Fibroblast of skin of left quadriceps (primary cell): Measurements from ENCODE around the gene DNAL1.
"Not testable (repeated sequence)": the region's sequence is repeated elsewhere in the genome, so short reads cannot be mapped to it uniquely, and the experiment has no call there.

Source experiments
- DNase-seq, 2 experiments: peaks; one replicate each; pipeline ENCODE4 v3.0.0-alpha.2; 2013; ENCODE audit warnings: low read depth in 2 of 2

The DNAL1 gene

DNA sequence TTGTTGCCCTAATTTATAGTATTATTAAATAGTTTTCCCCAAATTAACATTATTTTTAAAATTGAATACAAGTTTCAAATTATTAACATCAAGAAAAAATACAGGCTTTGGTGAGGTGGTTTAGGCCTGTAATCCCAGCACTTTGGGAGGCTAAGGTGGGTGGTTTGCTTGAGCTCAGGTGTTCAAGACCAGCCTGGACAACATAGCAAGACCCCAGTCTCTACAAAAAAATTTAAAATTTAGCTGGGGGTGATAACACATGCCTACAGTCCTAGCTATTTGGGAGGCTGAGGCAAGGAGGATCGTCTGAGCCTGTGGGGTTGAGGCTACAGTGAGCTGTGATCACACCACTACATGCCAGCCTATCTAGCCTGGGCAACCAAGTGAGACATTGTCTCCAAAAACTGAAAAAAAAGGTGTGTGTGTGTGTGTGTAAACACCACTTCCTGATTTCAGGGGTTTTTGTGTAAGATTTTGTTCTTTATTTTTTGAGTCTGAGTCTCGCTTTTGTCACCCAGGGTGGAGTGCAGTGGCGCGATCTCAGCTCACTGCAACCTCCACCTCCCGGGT, 3.9 kb upstream of the DNAL1 start:
- DNase-seq = no peak

DNA sequence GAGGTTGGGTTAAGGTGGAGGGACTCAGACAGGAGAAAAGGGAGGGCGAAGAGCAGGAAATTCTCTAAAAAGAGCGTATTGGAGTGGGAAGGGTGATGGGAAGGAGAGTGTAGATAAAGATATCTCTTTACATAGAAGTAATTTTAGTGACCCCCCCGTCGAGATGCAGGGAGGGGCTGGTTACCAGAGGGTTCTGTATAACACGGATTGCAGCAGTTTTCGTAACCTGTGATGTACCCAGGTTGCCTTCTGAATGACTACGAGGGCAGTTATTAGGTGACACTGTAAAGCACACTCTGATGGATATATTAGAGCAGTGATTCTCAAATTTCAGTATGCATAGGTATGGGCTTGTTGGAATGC, 443 bp downstream of the DNAL1 start:
- DNase-seq = no peak

DNA sequence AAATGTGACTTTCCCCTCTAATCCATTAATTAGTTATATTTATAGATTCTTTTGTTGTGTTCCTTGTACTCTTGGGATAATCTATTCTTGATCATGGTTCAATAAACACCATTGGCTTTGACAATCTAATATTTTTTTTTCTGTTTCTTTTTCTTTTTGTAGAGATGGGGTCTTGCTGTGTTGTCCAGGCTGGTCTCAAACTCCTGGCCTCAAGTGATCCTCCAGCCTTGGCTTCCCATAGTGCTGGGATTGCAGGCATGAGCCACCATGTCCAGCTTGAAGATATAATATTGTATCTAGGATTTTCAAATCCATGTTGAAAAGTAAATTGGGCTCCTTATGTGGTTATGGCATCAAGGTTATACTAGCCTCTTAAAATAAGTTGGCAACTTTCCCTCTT, 6.2 kb downstream of the DNAL1 start:
- no peak for DNase-seq

DNA sequence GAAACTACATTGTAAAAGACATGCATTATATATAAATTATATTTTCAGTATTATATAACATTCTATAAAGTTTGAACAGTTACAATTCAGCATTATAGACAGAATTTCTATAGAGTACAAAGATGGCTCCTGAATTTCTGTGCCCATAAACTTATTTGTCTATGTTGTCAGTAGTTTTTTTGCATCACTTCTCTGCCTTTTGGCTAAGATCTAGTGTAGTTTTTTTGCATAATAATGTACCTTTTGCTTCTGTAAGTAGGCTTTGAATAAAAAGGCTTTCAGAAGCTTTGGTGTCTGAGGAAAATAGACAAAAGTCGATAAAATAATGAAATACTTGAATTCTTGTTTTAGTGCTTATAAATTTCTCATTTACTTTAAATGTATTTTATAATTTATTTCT, 11.1 kb downstream of the DNAL1 start:
- no peak for DNase-seq

GRCh38 chr14:73659202-73659601, 14.4 kb downstream of the DNAL1 start:
- not testable (repeated sequence) for DNase-seq

DNA sequence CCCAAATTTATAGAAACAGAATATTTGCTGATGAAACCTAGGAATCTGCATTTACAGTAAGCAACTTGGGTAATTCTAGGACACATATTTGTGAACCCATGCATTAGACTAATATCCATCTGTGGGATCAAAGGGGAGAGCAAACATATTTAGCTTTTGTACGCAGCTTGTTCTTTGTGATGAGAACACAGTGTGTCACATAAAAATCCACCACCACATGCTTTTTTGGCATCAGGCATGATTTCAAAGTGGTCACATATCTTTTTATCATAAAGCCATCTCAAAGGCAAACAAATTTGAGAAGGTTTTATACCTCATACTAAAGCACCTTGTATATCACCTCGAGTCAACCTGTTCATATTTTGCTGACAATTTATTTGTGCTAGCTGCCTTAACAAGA, 15.7 kb downstream of the DNAL1 start:
- DNase-seq = no peak

GRCh38 chr14:73661872-73662271, 17.1 kb downstream of the DNAL1 start:
- DNase-seq = no peak

GRCh38 chr14:73662487-73662943, 17.7 kb downstream of the DNAL1 start:
- peak; percentile 82 for DNase-seq

DNA sequence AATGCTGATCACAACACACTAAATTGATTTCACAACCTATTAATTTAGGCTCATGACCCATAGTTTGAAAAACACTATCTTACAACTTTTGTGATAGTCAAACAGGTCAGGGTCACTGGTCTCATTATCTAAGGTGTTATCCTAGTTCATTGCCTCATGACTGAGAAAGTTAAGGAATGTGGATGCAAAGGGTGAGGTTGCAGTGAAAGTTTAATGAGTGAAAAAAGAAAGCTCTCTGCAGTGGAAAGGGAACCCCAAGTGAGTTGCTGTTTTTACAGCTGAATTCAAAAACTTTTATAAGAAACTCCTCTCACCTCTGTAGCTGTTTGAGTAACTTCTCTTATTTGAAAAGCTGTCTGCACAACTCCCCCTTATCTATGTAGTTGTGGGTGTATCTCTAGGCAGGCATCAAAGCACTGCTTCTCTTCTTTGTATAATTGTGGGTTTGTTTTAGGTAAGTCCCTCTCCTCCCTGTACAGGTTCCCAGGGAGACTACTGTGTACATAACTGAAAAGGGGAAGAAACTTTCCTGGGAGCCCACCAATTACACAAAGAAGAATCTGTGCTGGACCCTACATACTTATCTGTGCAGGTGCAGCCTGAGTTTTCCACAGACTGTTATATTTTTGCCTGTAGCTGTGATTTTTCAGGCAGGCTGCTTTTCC, 18.9 kb downstream of the DNAL1 start:
- no peak for DNase-seq

DNA sequence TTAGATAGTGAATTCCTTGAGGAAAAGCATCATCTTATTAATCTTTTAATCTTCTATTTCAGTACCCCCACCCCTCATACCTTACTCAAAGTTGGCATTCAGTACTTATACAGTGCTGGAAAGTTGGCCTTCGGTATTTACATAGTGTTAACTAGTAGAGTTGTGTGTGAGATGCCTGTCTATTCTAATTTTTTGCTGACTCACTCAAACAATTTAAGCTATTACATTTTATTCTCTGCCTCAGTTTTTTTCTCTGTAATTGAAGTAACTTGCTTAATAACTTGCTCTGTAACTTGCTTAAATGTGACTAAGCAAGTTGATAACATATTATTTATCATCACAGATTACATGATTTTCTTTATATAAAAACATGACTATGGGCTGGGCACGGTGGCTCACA, 20.3 kb downstream of the DNAL1 start:
- DNase-seq = no peak

- DNase-seq = no peak
Measured at GRCh38 chr14:73666583-73666982, 21.8 kb downstream of the DNAL1 start.

- DNase-seq = no peak
Measured at GRCh38 chr14:73667854-73668253, 23.1 kb downstream of the DNAL1 start.

- DNase-seq = no peak
Measured at GRCh38 chr14:73674986-73675385, 30.2 kb downstream of the DNAL1 start.

- DNase-seq = no peak
Measured at GRCh38 chr14:73678698-73679097, 33.9 kb downstream of the DNAL1 start.

DNA sequence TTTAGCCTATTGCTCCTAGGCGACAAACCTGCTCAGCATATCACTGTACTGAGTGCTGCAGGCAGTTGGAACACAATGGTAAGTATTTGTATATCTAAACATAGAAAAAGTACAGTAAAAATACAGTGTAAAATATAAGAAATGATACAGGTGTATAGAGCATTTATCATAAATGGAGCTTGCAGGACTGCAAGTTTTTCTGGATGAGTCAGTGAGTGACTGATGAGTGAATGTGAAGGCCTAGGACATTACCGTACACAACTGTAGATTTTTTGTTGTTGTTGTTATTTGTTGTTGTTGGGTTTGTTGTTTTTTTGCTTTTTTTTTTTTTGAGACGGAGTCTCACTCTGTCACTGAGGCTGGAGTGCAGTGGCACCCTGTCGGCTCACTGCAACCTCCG, 36.0 kb downstream of the DNAL1 start:
- DNase-seq = no peak

DNA sequence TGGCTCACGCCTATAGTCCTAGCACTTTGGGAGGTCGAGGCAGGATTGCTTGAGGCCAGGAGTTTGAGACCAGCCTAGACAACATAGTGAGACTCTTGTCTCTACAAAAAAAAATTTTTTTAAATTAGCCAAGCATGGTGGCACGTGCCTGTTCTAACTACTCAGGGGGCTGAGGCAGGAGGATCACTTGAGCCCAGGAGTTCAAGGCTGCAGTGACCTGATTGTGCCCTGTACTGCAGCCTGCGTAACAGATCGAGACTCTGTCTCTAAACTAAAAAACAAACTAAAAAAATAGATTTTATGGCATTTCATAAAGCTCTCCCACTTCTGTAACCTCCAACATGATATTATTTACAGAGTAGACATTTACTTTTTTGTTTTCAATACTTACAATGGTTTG, 39.8 kb downstream of the DNAL1 start:
- DNase-seq = no peak

GRCh38 chr14:73685328-73685727, 40.5 kb downstream of the DNAL1 start:
- DNase-seq = no peak

DNA sequence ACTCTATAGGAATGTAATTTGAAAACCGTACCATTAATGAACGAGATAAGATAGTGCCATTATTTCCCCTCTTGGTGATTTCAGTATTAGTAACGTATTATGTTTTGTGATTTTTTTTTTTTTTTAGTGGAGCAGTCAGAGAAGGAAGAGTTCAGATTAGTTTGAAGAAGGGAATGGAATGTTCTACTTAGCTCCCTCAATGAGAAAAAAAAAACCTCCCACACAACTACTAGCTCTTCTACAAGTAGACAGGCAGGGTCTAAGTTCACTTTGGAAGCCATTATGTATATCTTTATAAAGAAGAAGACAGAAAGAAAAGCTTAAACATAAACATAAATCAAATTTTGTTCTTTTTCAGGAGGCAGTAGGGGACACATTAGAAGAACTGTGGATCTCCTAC, 42.1 kb downstream of the DNAL1 start:
- DNase-seq = no peak

GRCh38 chr14:73694083-73694482, 49.3 kb downstream of the DNAL1 start:
- DNase-seq = no peak

- DNase-seq = no peak
Measured at GRCh38 chr14:73695082-73695481, 50.3 kb downstream of the DNAL1 start.

DNA sequence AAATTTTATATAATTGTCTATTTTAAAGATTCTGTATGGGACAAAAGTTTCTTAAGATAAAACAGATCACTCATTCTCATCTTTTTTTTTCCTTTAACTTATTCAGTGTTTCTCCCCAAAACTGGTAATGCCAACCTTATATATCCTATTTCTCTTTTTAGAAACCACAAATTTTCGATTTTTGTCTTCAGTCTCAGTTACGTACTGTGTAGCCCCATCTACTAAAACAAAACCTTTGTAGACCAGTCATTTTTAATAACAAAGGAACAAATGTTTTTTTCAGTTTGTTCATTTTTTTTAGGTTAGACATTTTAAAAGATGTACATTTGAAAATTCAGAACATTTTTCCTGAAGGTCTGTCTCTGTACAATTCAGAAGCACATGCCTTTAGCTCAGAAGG, 51.2 kb downstream of the DNAL1 start:
- DNase-seq = no peak

GRCh38 chr14:73696466-73697400, 51.9 kb downstream of the DNAL1 start:
- DNase-seq = no peak

- no peak for DNase-seq
Measured at GRCh38 chr14:73700325-73700724, 55.5 kb downstream of the DNAL1 start.
